GM21576 (cell line): Measurements from ENCODE around the gene EPN1.

Experiments
- ATAC-seq: cut with Tn5 transposase; IDR thresholded peaks from one replicate; pipeline ENCODE4 v1.9.1; 2021; ENCODE audit warnings: mild to moderate bottlenecking, moderate library complexity; ENCODE audit not compliant: unreplicated experiment

The EPN1 gene

DNA sequence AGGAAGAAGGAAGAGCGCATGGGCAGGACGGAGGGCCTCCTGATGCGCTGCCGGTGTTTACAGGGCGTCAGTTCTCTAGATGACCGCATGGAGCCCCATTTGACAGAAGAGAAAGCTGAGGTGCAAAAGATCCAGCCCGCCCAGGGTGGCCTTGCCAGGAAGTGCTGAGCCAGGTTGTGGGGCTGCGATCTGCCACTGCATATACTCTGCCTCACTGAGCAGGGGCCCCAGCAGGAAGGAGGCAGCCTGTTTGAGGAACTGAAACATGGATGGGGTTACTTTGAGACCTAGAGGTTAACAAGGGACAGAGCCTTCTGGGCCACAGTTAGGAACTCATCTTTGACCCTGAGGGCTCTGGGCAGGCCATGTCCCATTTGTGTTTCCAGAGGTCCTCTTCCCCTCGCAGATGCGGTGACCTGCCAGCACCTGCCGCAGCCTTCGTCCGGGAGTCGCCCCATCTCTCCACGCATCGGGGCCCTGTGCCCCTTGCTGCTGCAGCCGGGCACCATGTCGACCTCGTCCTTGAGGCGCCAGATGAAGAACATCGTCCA lies 3.2 kb downstream of the EPN1 start:
- ATAC-seq = peak; percentile 62

DNA sequence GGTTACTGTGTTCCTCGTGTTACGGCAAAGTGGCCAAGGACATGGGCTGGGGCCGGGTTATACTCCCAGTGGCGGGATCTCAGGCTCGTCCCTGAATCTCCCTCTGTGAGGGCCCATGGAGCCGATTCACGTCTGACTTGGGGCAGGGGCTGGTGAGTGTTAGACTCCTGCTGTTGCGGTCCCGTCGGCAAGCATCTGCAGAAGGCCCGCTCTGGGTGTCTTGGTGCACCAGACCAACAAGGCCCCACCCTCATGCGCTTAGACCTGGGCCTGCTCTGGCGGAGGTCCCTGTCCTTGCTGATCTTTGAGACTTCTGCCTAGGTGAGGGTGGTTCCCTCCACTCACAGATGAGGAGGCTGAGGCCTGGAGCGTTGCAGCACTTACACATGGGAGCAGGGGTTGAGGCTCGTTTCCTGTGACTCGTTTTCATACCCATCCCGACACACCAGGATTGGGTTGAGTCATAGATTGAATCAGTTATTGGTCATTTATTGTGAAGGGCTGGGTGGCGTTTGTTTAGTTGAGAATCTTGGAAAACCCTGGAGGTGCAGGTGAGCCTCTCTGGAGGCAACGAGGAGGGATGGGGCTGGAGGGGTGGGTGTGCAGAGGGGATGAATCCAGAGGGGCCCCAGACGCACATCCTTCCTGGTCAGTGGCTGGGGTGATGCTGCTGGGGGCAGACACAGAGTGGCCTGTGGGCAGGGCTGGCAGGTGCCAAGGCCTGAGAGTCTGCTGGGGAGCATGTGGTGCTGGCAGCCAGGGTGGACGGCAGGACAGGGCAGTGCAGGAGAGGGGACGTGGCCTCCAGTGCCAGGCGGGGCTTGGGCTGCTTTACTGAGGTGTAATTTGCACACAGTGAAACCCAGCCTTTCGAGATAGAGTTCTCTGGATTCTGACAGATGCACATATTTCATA lies 4.6 kb downstream of the EPN1 start:
- ATAC-seq = no peak

DNA sequence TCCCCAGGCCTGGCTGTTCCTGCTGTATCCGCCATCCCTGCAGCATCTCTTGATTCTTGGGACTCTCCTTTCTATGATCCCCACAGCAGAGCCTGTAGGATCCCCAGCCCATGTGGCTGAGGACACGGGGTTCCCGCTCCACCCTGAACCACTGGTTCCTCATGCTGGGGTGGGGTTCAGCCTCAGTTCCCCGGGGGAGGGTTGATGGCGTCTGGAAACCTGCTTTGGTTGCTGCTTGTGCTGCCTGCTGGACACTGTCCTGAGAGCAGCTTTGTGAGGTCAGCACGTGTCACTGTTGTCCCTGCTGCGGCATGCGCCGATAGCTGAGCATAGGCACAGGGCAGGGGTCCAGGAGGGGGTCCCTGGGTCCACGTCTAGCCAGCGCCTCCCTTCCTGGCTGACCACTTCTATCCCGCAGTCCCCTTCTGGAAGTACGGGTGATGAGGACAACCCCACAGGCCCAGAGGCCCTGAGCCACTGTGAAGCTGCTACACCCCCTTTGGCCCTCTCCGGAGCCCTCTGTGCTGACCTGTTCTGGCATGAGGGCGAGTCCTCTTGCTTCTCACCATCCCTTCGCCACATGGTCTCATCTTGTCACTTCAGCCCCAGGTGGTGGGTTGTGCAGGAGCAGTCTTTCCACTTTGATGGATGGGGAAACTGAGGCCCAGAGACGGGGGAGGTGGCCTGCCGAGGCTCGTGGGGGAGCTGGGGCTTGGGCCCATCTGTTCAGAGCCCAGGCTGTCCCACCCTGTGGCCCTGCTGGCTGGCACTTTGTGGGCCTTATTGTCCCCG lies 5.5 kb downstream of the EPN1 start:
- ATAC-seq = no peak

DNA sequence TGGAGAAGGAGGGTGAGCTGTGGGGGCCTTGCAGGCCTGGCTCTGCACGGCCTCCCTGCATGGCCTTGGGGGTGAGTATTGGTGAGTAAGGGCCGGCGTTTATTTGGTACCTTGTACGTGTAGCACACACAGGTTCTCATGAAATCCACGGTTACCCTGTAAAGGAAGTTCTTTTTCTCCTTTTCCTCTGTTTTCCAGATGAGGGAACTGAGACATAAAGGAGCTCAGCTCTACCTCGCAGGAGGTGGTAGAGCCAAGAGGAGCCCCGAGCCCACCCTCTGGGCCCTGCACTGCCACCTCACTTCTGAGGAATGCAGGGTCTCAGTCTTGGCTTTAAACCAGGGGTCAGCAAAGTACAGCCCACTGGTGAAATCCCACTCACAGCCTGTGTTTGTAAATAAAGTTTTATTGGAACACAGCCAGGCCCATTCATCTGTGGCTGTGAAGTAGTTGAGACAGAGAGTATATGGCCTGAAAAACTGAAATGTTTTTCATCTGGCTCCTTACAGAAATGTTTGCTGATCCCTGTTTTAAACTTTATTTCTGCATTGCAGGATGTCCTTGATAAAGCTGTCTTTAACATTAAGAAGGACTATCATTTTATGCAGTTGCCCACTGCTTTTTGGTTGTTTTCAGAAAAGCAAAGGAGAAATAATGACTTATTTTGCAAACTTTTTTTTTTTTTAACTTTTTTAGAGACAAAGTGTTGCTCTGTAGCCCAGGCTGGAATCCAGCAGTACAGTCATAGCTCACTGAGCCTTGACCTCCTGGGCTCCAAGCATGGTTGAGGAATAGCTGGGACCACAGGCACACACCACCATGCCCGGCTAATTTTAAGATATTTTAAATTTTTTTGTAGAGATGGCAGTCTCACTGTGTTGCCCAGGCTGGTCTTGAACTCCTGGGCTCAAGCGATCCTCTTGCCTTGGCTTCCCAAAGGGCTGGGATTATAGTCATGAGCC lies 6.4 kb downstream of the EPN1 start:
- no peak for ATAC-seq

DNA sequence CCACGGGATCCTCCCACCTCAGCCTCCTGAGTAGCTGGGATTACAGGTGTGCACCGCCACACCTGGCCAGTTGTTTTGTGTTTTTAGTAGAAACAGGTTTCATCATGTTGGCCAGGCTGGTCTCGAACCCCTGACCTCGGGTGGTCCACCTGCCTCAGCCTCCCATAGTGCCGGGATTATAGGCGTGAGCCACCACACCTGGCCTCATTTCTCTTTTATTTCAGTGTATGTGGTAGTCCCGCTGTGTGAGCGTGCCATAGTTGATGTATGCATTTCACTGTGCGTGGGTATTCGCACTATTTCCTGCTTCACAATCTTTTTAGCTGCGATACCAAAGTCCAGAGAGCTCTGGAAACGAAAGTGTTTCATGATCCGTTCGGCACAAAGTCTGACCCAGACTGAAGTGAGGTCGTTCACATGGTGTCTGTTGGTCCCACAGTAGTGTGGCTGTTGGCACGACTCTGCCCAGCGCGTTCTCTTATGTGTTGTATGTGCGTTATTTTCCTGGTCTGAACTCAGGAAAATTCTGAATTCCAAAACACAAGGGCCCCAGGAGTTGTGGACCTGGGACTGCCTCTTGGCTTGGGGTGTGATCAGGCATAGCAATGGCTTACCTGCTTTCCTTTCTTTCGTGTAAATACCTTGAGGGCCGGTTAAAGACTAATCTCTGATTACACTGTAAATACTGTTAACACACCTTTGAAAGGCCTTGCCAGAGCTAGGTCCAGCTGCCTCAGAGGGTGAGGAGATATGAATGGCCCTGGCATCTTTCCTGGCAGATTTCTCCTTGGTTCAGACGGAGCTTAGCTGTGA lies 8.6 kb downstream of the EPN1 start:
- no peak for ATAC-seq

DNA sequence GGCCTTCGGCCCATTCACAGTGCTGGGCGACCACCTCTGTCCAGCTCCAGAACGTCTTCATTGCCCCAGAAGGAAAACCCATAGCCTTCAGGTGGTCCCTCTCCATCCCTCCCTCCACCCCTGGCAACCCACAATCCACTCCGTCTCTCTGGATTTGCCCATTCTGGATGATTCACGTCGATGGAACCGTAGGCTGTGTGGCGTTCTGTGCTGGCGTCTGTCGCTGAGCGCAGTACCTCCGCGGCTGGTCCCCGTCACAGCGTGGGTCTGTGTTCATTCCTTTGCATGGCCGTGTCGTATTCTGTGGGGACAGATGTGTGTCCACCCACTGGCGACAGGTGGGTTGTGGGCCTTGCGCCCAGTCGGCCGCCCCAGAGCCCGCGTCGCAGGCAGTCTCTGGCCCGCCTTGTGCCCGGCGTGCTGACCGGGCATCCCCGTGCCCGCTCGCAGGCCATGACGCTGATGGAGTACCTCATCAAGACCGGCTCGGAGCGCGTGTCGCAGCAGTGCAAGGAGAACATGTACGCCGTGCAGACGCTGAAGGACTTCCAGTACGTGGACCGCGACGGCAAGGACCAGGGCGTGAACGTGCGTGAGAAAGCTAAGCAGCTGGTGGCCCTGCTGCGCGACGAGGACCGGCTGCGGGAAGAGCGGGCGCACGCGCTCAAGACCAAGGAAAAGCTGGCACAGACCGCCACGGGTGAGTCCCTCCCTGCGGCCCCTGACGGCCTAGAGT lies 10.1 kb downstream of the EPN1 start:
- ATAC-seq = no peak

DNA sequence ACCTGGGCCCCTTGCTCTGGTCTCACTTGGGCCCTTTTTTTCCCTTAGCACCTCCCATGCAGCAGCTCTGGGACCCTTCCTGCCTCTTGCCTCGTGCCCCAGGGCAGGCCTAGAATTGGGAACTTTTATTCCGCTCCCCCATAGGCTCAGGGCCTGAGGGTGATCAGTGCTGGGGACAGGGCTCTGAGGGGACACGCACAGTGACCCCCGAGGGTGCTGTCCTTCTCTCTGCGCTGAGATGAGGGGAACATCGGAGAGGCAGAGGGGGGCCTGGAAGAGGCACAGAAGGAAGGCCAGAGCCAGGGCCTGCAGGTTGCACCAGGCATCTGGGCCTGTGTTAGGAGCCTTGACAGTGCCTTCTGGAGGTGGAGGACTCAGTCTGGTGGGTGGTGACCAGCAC lies 10.8 kb downstream of the EPN1 start:
- ATAC-seq = no peak

DNA sequence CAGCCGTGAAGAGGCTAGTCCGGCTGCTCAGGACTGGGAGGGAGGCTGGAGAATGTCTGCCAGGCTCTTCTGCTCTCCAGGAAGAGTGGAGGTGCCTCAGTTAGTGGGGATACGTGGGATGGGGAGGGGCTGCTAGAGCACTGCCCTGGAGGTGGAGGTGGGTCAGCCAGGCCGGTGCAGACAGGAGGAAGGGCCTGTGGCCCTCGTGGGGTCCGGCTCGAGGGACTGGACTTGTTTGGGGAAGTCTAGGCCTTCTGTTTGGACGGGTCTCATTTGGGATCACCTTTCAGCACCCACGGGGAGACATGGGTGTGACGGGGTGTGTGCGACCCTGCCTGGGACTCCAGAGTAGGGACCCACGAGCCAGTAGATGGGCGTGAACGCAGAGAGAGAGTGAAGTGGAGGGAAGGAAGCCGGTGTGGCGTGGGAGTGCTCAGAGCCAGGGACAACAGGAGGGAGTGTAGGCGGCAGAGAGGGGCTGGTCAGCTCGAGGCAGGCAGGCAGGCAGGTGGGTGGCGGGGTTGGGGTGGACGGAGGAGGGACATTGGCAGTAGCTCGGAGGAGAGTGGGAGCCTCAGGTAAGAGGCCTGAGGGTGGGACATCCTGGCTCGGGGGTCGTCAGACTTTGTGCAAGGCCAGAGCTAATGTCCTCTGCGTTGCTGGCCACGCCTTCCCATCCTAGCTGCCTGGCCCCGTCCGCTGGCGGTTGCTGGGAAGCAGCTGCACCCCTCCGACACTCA lies 11.5 kb downstream of the EPN1 start:
- no peak for ATAC-seq

DNA sequence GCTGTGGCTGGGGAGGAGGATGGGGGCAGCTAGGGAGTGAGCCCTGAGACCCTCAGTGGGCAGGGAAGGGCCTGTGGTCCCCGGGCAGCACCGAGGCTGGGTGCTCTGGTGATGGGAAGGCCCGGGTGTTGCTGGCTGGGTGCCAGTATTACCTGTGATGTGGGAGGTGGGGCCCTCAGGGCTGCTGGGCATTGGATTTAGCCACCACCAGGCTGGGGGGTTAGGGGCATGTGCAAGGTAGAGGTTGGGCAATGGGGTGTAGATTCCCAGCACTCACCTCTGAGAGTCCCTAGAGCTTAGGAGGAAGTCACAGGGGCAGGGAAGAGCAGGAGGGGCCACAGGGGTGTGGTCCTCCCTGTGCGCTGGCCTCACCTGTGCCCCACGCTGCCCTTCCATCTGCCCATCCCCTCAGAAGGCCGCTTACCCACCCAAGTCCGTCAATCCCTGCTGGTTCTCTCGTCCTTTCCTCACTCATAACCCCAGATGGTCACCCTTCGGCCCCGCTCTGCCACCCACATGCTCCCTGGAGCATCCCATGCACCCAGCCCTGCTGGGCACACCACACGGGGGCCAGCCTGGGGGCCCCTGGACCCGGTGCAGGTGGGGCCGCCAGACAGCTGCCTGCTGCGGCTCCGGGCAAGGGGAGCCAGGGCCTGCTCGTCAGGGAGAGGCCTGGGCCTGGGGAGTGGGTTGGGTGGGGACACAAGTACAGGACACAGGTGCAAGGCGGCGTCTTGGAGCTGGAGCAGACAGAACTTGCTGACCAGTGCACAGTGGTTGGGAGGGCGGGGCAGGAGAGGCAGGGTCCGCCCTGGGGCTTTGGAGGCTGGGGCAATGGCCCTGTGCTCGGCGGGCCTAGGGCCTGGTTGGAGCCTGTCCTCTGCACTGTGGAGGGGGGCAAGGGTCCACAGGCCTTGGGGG lies 12.5 kb downstream of the EPN1 start:
- no peak for ATAC-seq

DNA sequence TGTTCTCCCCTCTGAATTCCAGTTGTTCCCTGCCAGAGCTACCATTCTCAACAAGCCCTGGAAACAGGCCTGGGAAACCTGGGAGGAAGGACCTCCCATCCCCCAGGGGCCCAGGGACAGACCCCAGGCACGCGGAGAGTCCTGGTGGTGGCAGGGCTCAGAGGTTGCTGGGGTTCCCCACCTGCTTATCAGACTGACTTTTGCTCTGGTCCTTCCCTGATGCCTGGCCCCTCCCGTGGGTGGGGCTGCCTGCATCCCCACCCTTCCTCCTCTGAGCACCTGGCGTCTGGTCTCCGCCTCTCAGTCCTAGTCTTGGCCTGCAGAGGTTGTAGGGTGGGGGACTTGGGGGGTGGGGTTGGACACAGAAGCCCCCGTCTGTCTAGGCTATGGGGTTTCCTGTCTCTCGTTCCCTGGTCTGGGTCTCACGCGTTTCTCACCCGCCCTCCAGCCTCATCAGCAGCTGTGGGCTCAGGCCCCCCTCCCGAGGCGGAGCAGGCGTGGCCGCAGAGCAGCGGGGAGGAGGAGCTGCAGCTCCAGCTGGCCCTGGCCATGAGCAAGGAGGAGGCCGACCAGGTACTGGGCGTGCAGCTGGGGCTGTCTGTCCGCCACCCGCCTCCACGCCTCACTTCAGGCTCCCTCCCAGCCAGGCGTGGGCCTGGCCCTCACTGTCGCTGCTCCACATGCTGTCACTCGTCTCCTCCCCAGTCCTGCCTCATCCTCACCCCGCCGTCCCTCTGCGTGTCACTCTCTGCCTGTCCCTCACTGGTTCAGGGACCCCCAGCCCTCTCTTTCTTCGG lies 13.6 kb downstream of the EPN1 start:
- no peak for ATAC-seq

DNA sequence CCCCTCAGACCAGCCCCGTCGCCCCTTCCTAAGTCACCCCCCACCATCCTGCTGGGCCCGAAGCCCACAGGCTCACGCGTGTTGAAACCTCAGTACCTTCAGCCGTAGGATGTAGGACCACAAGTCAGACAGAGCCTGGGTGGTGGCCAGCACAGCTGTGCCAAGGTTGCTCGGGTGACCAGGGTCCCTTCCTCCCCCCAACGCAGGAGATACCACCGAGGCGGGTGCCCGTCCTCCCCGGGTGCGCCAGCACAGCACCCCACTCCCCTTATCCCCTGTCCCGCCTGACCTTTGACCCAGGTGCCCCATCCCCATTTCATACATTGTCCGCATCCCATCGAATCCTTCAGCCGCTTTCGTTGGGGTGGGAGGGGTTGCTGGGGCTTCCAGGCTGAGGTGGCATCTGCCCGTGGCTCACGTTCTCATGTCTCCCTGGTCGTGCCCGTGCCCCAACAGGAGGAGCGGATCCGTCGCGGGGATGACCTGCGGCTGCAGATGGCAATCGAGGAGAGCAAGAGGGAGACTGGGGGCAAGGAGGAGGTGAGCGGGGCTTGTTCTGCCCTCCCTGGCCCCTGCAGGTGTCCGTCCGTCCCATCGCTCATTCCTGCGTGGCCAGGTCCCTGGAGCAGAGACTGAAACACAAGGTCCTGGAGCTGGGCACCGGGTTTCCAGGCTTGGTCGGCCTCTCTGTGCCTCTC lies 14.5 kb downstream of the EPN1 start:
- no peak for ATAC-seq

DNA sequence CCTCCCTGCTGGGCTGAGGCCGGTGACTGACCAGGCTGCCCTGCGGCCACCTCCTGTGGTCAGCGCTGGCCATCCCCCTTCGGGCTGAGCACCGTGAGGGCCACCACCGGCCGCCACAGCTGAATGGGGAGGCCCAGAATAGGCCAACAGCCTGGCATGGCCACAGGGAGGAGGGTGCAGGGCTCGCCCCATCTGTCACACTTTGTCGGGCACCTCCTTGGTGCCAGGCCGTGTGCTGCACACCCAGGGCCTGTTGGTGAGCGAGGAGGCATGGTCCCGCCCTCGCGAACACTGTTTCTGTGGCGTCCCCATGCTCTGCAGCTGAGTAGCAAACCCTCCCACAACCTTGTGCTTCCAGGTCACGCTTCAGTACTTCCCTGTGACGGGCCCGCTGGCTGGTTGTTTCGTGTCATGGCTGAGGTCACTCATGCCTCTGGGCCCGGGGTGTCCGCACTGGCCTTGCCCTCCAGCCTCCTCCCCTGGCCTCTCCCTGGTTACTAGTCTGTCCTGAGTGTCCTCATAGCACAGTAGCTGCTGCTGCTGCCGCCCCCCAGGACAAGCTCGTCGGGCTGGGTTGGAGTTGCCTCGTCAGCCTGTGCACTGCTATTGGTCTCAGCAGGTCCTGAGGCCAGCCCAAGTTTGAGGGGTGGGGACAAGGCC lies 15.2 kb downstream of the EPN1 start:
- no peak for ATAC-seq

DNA sequence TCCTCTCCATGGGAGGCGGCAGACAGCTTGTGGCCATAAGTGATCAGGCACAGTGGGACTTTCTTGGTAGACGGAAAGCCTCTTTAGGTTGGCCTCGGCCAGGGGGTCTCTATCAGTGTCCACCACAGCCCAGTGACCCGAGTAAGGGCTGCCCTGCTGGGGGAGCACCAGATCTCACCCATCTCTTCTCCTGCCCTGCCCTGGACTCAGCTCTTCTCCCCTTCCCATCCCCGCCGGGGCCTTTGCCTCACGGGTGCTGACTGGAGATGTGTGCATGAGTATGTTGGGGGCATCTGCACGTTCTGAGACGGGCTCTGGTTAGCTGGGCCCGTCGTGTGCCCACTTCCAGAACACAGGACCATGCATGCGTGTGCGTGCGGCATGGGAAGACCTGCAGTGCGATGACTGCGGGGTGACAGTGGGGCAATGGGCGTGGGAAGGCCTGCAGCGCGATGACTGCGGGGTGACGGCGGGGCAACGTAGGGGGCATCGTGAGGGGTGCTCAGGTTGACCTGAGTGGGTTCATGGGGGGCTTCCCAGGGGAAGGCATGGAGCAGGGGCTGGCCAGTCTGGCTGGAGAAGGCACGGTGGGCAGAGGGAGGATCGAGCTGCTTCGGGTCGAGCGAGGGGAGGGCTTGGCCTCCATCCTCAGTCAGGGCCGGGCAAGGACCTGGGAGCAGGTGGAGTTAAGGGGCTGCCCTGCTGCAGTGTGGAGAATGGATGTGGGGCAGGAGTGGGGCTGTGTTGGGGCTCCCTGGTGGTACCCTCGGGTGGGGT lies 15.9 kb downstream of the EPN1 start:
- no peak for ATAC-seq

DNA sequence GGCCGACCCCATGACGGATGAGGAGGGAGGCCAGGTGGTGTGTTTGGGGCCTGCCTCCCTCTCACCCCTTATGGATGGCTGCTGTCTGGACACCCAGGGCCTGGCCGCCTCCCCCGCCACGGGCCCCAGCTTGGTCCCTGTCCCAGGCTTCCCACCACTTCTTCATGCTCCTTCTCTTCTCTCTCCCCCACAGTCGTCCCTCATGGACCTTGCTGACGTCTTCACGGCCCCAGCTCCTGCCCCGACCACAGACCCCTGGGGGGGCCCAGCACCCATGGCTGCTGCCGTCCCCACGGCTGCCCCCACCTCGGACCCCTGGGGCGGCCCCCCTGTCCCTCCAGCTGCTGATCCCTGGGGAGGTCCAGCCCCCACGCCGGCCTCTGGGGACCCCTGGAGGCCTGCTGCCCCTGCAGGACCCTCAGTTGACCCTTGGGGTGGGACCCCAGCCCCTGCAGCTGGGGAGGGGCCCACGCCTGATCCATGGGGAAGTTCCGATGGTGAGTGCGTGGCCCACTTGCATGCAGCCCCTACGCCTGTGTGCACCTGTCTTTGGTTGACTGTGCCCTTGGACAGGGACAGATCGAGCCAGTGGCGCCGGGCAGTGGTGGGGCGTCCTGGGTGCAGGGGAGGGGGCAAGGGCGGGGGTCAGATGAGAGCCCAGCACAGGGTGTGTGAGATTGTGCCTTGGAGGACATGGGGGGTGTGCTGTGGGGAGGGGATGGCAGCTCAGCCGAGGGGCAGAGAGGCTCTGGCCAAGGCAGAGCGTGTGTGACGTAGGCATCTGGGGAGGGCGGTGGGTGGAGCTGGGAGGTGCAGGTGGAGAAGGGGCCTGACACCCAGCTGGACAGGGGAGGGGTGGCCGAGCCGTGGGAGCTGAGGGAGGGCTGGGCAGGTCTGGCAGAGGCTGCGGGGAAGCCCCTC lies 16.8 kb downstream of the EPN1 start:
- ATAC-seq = no peak
